CD4-positive, alpha-beta T cell treated with Interleukin-2 at 100 ng/mL for 4 hours (primary cell): ENCODE results near the gene RNASE4.
"Not testable (repeated sequence)": the region's sequence is repeated elsewhere in the genome, so short reads cannot be mapped to it uniquely, and the experiment has no call there.

Experiments
- DNase-seq: peaks from one replicate; pipeline ENCODE4 v3.0.0-alpha.2; 2020; ENCODE audit warnings: low spot score

Gene RNASE4

GRCh38 chr14:20698934-20699333, 14.6 kb downstream of the RNASE4 start:
- no peak for DNase-seq

- DNase-seq: no peak
Observed at GRCh38 chr14:20699931-20700330, 15.6 kb downstream of the RNASE4 start.

- not testable (repeated sequence) for DNase-seq
Observed at GRCh38 chr14:20700965-20701364, 16.6 kb downstream of the RNASE4 start.

- DNase-seq: no peak
Observed at GRCh38 chr14:20706657-20707355, 22.4 kb downstream of the RNASE4 start.

GRCh38 chr14:20707622-20708021, 23.3 kb downstream of the RNASE4 start:
- no peak for DNase-seq

GRCh38 chr14:20711261-20711660, 26.9 kb downstream of the RNASE4 start:
- no peak for DNase-seq

- no peak for DNase-seq
Observed at GRCh38 chr14:20711685-20712084, 27.3 kb downstream of the RNASE4 start.

GRCh38 chr14:20712904-20713303, 28.5 kb downstream of the RNASE4 start:
- no peak for DNase-seq

- no peak for DNase-seq
Observed at GRCh38 chr14:20714593-20715250, 30.4 kb downstream of the RNASE4 start.

GRCh38 chr14:20719777-20720176, 35.4 kb downstream of the RNASE4 start:
- no peak for DNase-seq

GRCh38 chr14:20720741-20721140, 36.4 kb downstream of the RNASE4 start:
- no peak for DNase-seq

GRCh38 chr14:20722016-20722415, 37.7 kb downstream of the RNASE4 start:
- no peak for DNase-seq

GRCh38 chr14:20723488-20723887, 39.1 kb downstream of the RNASE4 start:
- DNase-seq: no peak

GRCh38 chr14:20726121-20726520, 41.8 kb downstream of the RNASE4 start:
- not testable (repeated sequence) for DNase-seq

GRCh38 chr14:20726531-20726930, 42.2 kb downstream of the RNASE4 start:
- DNase-seq: no peak

GRCh38 chr14:20730891-20731290, 46.5 kb downstream of the RNASE4 start:
- no peak for DNase-seq

- DNase-seq: no peak
Observed at GRCh38 chr14:20732477-20732876, 48.1 kb downstream of the RNASE4 start.

- no peak for DNase-seq
Observed at GRCh38 chr14:20732979-20733635, 48.7 kb downstream of the RNASE4 start.

- no peak for DNase-seq
Observed at GRCh38 chr14:20733684-20734429, 49.5 kb downstream of the RNASE4 start.

GRCh38 chr14:20734430-20734806, 50.1 kb downstream of the RNASE4 start:
- no peak for DNase-seq

- not testable (repeated sequence) for DNase-seq
Observed at GRCh38 chr14:20738292-20738691, 53.9 kb downstream of the RNASE4 start.

GRCh38 chr14:20742132-20742531, 57.8 kb downstream of the RNASE4 start:
- DNase-seq: no peak

- DNase-seq: no peak
Observed at GRCh38 chr14:20743556-20743955, 59.2 kb downstream of the RNASE4 start.
